Superior temporal gyrus (tissue), 1 donor: ENCODE data around the gene TXLNG.
"Not testable (repeated sequence)": the region's sequence is repeated elsewhere in the genome, so short reads cannot be mapped to it uniquely, and the experiment has no call there.

Experiments used
- DNase-seq: peaks from one replicate; pipeline ENCODE4 v3.0.0-alpha.2; 2016; ENCODE audit errors: extremely low spot score

Gene TXLNG

GRCh38 chrX:16786139-16786790, at the start of gene TXLNG:
Gene TXLNG, plus strand, starts transcription at chrX:16786466. Its CDS starts 22 bp downstream, at chrX:16786488.
- DNase-seq: peak; percentile 95

GRCh38 chrX:16737024-16737423, 49.2 kb upstream of the TXLNG start:
- no peak for DNase-seq

- DNase-seq: no peak
These were observed 46.7 kb upstream of the TXLNG start for GRCh38 chrX:16739574-16739973.

GRCh38 chrX:16743604-16744325, 42.5 kb upstream of the TXLNG start:
- no peak for DNase-seq

GRCh38 chrX:16745102-16745501, 41.2 kb upstream of the TXLNG start:
- DNase-seq: no peak

GRCh38 chrX:16745659-16746058, 40.6 kb upstream of the TXLNG start:
- DNase-seq: no peak

GRCh38 chrX:16748425-16748824, 37.8 kb upstream of the TXLNG start:
- no peak for DNase-seq

GRCh38 chrX:16750136-16750535, 36.1 kb upstream of the TXLNG start:
- no peak for DNase-seq

- DNase-seq: no peak
These were observed 32.2 kb upstream of the TXLNG start for GRCh38 chrX:16754019-16754418.

GRCh38 chrX:16756724-16757123, 29.5 kb upstream of the TXLNG start:
- no peak for DNase-seq

- DNase-seq: not testable (repeated sequence)
These were observed 24.8 kb upstream of the TXLNG start for GRCh38 chrX:16761500-16761899.

GRCh38 chrX:16762579-16762978, 23.7 kb upstream of the TXLNG start:
- no peak for DNase-seq

- no peak for DNase-seq
These were observed 20.7 kb upstream of the TXLNG start for GRCh38 chrX:16765594-16765993.

- no peak for DNase-seq
These were observed 15.2 kb upstream of the TXLNG start for GRCh38 chrX:16770970-16771482.

- DNase-seq: no peak
These were observed 14.5 kb upstream of the TXLNG start for GRCh38 chrX:16771483-16772398.

GRCh38 chrX:16772460-16772859, 13.8 kb upstream of the TXLNG start:
- no peak for DNase-seq

- no peak for DNase-seq
These were observed 11.5 kb upstream of the TXLNG start for GRCh38 chrX:16774746-16775145.

GRCh38 chrX:16778545-16778944, 7.7 kb upstream of the TXLNG start:
- DNase-seq: no peak

GRCh38 chrX:16778993-16779392, 7.3 kb upstream of the TXLNG start:
- DNase-seq: no peak

GRCh38 chrX:16779815-16780214, 6.5 kb upstream of the TXLNG start:
- not testable (repeated sequence) for DNase-seq

- DNase-seq: no peak
These were observed 2.8 kb upstream of the TXLNG start for GRCh38 chrX:16783452-16783851.

GRCh38 chrX:16784440-16784839, 1.8 kb upstream of the TXLNG start:
- not testable (repeated sequence) for DNase-seq
